HepG2 (cell line): ENCODE data around the gene FAM222A. TPM values are rescaled to one million over a fixed set of nuclear protein-coding genes. Genes with fewer than 3 reads are reported as not detected.

ENCODE experiments used
- FOXO1 ChIP-seq: sonication (generic); formaldehyde crosslinking; IDR thresholded peaks from 2 replicates; pipeline ENCODE4 v1.4.0; 2020; ENCODE audit warnings: missing genetic modification reagents
- MAFF ChIP-seq: IDR thresholded peaks from 2 replicates; pipeline ENCODE4 v1.6.1; 2011; ENCODE audit warnings: low read depth, low read length, improper control_type of control experiment
- MNT ChIP-seq: fragments of 450-650 bp; IDR thresholded peaks from 2 replicates; pipeline ENCODE4 v1.6.1; 2016
- MTF2 ChIP-seq: sonication (generic); formaldehyde crosslinking; IDR thresholded peaks from 2 replicates; pipeline ENCODE4 v1.5.0; 2020; ENCODE audit warnings: missing genetic modification reagents, borderline replicate concordance
- NFE2L1 ChIP-seq: sonication (generic); formaldehyde crosslinking; IDR thresholded peaks from 2 replicates; pipeline ENCODE4 v1.4.0; 2020; ENCODE audit warnings: missing genetic modification reagents, mild to moderate bottlenecking, borderline replicate concordance
- SOX6 ChIP-seq, 2 experiments: fragments of 450-650 bp in 1 of 2; sonication (generic) in 1 of 2; formaldehyde crosslinking in 1 of 2; IDR thresholded peaks; 2 replicates each; pipeline versions ENCODE4 v1.4.0 to v1.6.1; 2017 to 2020; ENCODE audit warnings: antibody characterized with exemption in 1 of 2, mild to moderate bottlenecking in 1 of 2, missing genetic modification reagents in 1 of 2
- ZBTB1 ChIP-seq: sonication (generic); formaldehyde crosslinking; IDR thresholded peaks from 2 replicates; pipeline ENCODE4 v1.4.0; 2020; ENCODE audit warnings: missing genetic modification reagents, borderline replicate concordance
- ZNF768 ChIP-seq: sonication (generic); formaldehyde crosslinking; IDR thresholded peaks from 2 replicates; pipeline ENCODE4 v1.4.0; 2020; ENCODE audit warnings: missing genetic modification reagents
- polyA plus RNA-seq, 8 experiments: library from polyadenylated mRNA; depleted of rRNA in 3 of 8; stranded (reverse) in 7 of 8; unstranded in 1 of 8; fragments of >200 nt; fragmentation: Illumina TruSeq in 4 of 8; extraction: Trizol in 4 of 8; gene quantifications; 2 replicates each; pipeline versions ENCODE4 v1.2.1 to v1.2.3, GENCODE V29; 2011 to 2016; ENCODE audit warnings: low read depth in 4 of 8, missing spikeins in 1 of 8, mixed read lengths in 1 of 8; ENCODE audit not compliant: insufficient read depth in 1 of 8
- total RNA-seq, 5 experiments: library from RNA; depleted of rRNA; stranded (reverse); fragments of >200 nt; fragmentation: Illumina TruSeq; extraction: Trizol; gene quantifications; 2 replicates each; pipeline ENCODE4 v1.2.3, GENCODE V29; 2016; ENCODE audit warnings: low read depth in 1 of 5
- TF ChIP-seq, protein P1 (sequence below): sonication (generic); formaldehyde crosslinking; IDR thresholded peaks from 2 replicates; pipeline ENCODE4 v1.5.1; 2020; ENCODE audit warnings: mild to moderate bottlenecking, missing genetic modification reagents, moderate library complexity
- TF ChIP-seq, protein P2 (sequence below): sonication (generic); formaldehyde crosslinking; IDR thresholded peaks from 2 replicates; pipeline ENCODE4 v1.8.1; 2023; ENCODE audit warnings: mild to moderate bottlenecking, moderate library complexity, missing genetic modification reagents
- TF ChIP-seq, protein P3 (sequence below): sonication (generic); formaldehyde crosslinking; conservative IDR thresholded peaks from 2 replicates; pipeline ENCODE4 v1.4.0; 2020; ENCODE audit warnings: mild to moderate bottlenecking, missing genetic modification reagents, moderate library complexity

Gene FAM222A
- total and polyA plus RNA-seq, 2 of the 13 experiments (the other 11 are each of a cell fraction or from before 2014, with no cell fraction given), result 2.7 to 9.6 TPM

GRCh38 chr12:109760930-109761921, 47.6 kb downstream of the FAM222A start (continued):
- no peak for TF ChIP-seq SOX6 (IDR thresholded peaks at IDR 0.05)
- TF ChIP-seq SOX6 (CRISPR knock-in tag; IDR thresholded peaks at IDR 0.05), result 0 out of 2 replicates have a peak, but pooled peaks have one; percentile 6
- no peak for TF ChIP-seq NFE2L1
- no peak for TF ChIP-seq ZBTB1 (CRISPR knock-in tag)
- TF ChIP-seq FOXO1 (CRISPR knock-in tag), result no peak
- TF ChIP-seq MAFF, result no peak
- TF ChIP-seq, protein P1, sequence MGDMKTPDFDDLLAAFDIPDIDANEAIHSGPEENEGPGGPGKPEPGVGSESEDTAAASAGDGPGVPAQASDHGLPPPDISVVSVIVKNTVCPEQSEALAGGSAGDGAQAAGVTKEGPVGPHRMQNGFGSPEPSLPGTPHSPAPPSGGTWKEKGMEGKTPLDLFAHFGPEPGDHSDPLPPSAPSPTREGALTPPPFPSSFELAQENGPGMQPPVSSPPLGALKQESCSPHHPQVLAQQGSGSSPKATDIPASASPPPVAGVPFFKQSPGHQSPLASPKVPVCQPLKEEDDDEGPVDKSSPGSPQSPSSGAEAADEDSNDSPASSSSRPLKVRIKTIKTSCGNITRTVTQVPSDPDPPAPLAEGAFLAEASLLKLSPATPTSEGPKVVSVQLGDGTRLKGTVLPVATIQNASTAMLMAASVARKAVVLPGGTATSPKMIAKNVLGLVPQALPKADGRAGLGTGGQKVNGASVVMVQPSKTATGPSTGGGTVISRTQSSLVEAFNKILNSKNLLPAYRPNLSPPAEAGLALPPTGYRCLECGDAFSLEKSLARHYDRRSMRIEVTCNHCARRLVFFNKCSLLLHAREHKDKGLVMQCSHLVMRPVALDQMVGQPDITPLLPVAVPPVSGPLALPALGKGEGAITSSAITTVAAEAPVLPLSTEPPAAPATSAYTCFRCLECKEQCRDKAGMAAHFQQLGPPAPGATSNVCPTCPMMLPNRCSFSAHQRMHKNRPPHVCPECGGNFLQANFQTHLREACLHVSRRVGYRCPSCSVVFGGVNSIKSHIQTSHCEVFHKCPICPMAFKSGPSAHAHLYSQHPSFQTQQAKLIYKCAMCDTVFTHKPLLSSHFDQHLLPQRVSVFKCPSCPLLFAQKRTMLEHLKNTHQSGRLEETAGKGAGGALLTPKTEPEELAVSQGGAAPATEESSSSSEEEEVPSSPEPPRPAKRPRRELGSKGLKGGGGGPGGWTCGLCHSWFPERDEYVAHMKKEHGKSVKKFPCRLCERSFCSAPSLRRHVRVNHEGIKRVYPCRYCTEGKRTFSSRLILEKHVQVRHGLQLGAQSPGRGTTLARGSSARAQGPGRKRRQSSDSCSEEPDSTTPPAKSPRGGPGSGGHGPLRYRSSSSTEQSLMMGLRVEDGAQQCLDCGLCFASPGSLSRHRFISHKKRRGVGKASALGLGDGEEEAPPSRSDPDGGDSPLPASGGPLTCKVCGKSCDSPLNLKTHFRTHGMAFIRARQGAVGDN (CRISPR knock-in tag), result 0 out of 2 replicates have a peak, but pooled peaks have one; percentile 4
- TF ChIP-seq, protein P2, sequence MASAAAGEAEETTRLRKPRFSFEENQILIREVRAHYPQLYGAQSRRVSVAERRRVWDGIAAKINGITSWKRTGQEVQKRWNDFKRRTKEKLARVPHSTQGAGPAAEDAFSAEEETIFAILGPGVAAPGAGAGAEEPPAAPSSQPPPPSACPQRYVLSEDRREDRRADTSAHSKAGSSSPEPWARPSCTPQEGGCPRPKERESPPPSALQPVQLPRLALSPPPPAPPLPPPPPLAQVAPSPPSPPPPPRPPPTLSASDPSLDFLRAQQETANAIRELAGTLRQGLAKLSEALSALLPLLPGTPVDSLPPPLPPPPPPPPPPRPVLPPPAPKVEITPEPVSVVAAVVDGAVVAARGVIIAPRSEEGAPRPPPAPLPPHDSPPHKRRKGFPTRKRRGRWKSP (CRISPR knock-in tag), result no peak
- peak; percentile 99 for TF ChIP-seq ZNF768 (CRISPR knock-in tag)
- no peak for TF ChIP-seq MTF2 (CRISPR knock-in tag)
- TF ChIP-seq, protein P3, sequence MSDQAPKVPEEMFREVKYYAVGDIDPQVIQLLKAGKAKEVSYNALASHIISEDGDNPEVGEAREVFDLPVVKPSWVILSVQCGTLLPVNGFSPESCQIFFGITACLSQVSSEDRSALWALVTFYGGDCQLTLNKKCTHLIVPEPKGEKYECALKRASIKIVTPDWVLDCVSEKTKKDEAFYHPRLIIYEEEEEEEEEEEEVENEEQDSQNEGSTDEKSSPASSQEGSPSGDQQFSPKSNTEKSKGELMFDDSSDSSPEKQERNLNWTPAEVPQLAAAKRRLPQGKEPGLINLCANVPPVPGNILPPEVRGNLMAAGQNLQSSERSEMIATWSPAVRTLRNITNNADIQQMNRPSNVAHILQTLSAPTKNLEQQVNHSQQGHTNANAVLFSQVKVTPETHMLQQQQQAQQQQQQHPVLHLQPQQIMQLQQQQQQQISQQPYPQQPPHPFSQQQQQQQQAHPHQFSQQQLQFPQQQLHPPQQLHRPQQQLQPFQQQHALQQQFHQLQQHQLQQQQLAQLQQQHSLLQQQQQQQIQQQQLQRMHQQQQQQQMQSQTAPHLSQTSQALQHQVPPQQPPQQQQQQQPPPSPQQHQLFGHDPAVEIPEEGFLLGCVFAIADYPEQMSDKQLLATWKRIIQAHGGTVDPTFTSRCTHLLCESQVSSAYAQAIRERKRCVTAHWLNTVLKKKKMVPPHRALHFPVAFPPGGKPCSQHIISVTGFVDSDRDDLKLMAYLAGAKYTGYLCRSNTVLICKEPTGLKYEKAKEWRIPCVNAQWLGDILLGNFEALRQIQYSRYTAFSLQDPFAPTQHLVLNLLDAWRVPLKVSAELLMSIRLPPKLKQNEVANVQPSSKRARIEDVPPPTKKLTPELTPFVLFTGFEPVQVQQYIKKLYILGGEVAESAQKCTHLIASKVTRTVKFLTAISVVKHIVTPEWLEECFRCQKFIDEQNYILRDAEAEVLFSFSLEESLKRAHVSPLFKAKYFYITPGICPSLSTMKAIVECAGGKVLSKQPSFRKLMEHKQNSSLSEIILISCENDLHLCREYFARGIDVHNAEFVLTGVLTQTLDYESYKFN (CRISPR knock-in tag), result no peak
- peak; percentile 53; the same call in 1 of the 2 replicates for TF ChIP-seq MNT
- TF ChIP-seq, all 625 proteins: peak for 6
